A172 (cell line): Measurements from ENCODE around the gene ENG. TPM values are rescaled to one million over a fixed set of nuclear protein-coding genes. Genes with fewer than 3 reads are reported as not detected.
"Not testable (repeated sequence)": the region's sequence is repeated elsewhere in the genome, so short reads cannot be mapped to it uniquely, and the experiment has no call there.

Source experiments
- DNase-seq: peaks from one replicate; pipeline ENCODE4 v3.0.0-alpha.2; 2015; ENCODE audit warnings: low spot score
- total RNA-seq: library from RNA; depleted of rRNA; stranded (reverse); fragments of >200 nt; shearing (Covaris generic); gene quantifications from 2 replicates; pipeline ENCODE4 v1.2.3, GENCODE V29; 2014

Gene ENG
- total RNA-seq, 1 experiment from 2014 or later = 49.5 TPM

- DNase-seq = no peak
These were observed 24.4 kb upstream of the ENG start for GRCh38 chr9:127878652-127879390.

GRCh38 chr9:127878001-127878651 lies 23.7 kb upstream of the ENG start:
- DNase-seq = no peak

GRCh38 chr9:127877566-127877998 lies 23.1 kb upstream of the ENG start, which contains the start of gene AK1:
TSS of gene AK1 (minus strand) at chr9:127877675. CDS start at chr9:127874617, 3,058 bp downstream.
- DNase-seq = no peak

GRCh38 chr9:127876764-127877562 lies 22.5 kb upstream of the ENG start:
- no peak for DNase-seq

- no peak for DNase-seq
These were observed 21.7 kb upstream of the ENG start for GRCh38 chr9:127876026-127876763.

- peak; percentile 54 for DNase-seq
These were observed 21.0 kb upstream of the ENG start for GRCh38 chr9:127875306-127875966.

GRCh38 chr9:127874301-127875221 lies 20.1 kb upstream of the ENG start:
- peak; percentile 74 for DNase-seq

GRCh38 chr9:127873886-127874285 lies 19.4 kb upstream of the ENG start:
- peak; percentile 71 for DNase-seq

GRCh38 chr9:127873223-127873691 lies 18.8 kb upstream of the ENG start:
- DNase-seq = no peak

GRCh38 chr9:127872369-127873222 lies 18.1 kb upstream of the ENG start:
- DNase-seq = no peak

GRCh38 chr9:127871531-127871930 lies 17.1 kb upstream of the ENG start:
- no peak for DNase-seq

GRCh38 chr9:127870887-127871286 lies 16.4 kb upstream of the ENG start:
- DNase-seq = no peak

GRCh38 chr9:127870153-127870491 lies 15.7 kb upstream of the ENG start:
- not testable (repeated sequence) for DNase-seq

- peak; percentile 83 for DNase-seq
These were observed 15.1 kb upstream of the ENG start for GRCh38 chr9:127869310-127870152.

- DNase-seq = no peak
These were observed 13.9 kb upstream of the ENG start for GRCh38 chr9:127868278-127868902.

- no peak for DNase-seq
These were observed 13.2 kb upstream of the ENG start for GRCh38 chr9:127867356-127868277.

- no peak for DNase-seq
These were observed 12.1 kb upstream of the ENG start for GRCh38 chr9:127866535-127866934.
